Keratinocyte (primary cell): ENCODE measurements around the gene TMEM45B. TPM values are rescaled to one million over a fixed set of nuclear protein-coding genes. Genes with fewer than 3 reads are reported as not detected.

ENCODE experiments used
- DNase-seq: peaks from one replicate; pipeline ENCODE4 v3.0.0-alpha.2; 2011; ENCODE audit warnings: low read depth, missing footprints, low spot score
- FAIRE-seq: peaks from 2 replicates; lab custom pipeline; 2011; peaks lifted over from hg19 to GRCh38; lab: Jason Lieb, UNC
- H2AFZ ChIP-seq: 2 replicates; pipeline ENCODE4 v1.6.0; 2012; ENCODE audit warnings: low read length, control low read depth, inconsistent platforms; ENCODE audit not compliant: control insufficient read depth
- H3K27ac ChIP-seq: 2 replicates; pipeline ENCODE4 v1.5.1; 2011; ENCODE audit warnings: low read length; ENCODE audit not compliant: control insufficient read depth, insufficient read depth
- H3K27me3 ChIP-seq: 3 replicates; pipeline ENCODE4 v1.6.0; 2011; ENCODE audit warnings: low read length; ENCODE audit not compliant: control insufficient read depth, insufficient read depth; ENCODE audit errors: extremely low read depth
- H3K36me3 ChIP-seq, 2 experiments: 2 replicates in 1 of 2; 3 replicates in 1 of 2; pipeline ENCODE4 v1.5.1; 2011; ENCODE audit warnings: low read length in 2 of 2, mild to moderate bottlenecking in 1 of 2; ENCODE audit not compliant: control insufficient read depth in 2 of 2, insufficient read depth in 2 of 2; ENCODE audit errors: extremely low read depth in 1 of 2
- H3K4me1 ChIP-seq: 3 replicates; pipeline ENCODE4 v1.5.1; 2011; ENCODE audit warnings: low read length; ENCODE audit not compliant: control insufficient read depth, insufficient read depth; ENCODE audit errors: extremely low read depth
- H3K4me2 ChIP-seq: 3 replicates; pipeline ENCODE4 v1.6.0; 2011; ENCODE audit warnings: low read depth, low read length; ENCODE audit not compliant: control insufficient read depth, insufficient read depth; ENCODE audit errors: extremely low read depth
- H3K4me3 ChIP-seq, 3 experiments: fragments of 200-600 bp in 1 of 3; sonication (generic) in 1 of 3; 2 replicates in 2 of 3; 3 replicates in 1 of 3; pipeline ENCODE4 v1.5.1; 2011 to 2016; ENCODE audit warnings: low read length in 3 of 3, mild to moderate bottlenecking in 3 of 3, control low read depth in 2 of 3, inconsistent platforms in 1 of 3, low read depth in 1 of 3, mixed read lengths in 1 of 3, mixed run types in 1 of 3, moderate library complexity in 1 of 3; ENCODE audit not compliant: control insufficient read depth in 2 of 3, insufficient read depth in 2 of 3; ENCODE audit errors: extremely low read depth in 1 of 3
- H3K79me2 ChIP-seq: 2 replicates; pipeline ENCODE4 v1.6.0; 2012; ENCODE audit warnings: low read length; ENCODE audit not compliant: control insufficient read depth, insufficient read depth
- H3K9ac ChIP-seq: 3 replicates; pipeline ENCODE4 v1.6.0; 2011; ENCODE audit warnings: low read length; ENCODE audit not compliant: control insufficient read depth, insufficient read depth; ENCODE audit errors: extremely low read depth
- H3K9me1 ChIP-seq: 3 replicates; pipeline ENCODE4 v1.6.0; 2011; ENCODE audit warnings: low read length; ENCODE audit not compliant: control insufficient read depth, insufficient read depth; ENCODE audit errors: extremely low read depth
- H3K9me3 ChIP-seq: 2 replicates; pipeline ENCODE4 v1.5.1; 2012; ENCODE audit warnings: low read depth, low read length; ENCODE audit not compliant: control insufficient read depth
- H4K20me1 ChIP-seq: 3 replicates; pipeline ENCODE4 v1.6.0; 2011; ENCODE audit warnings: low read length; ENCODE audit not compliant: control insufficient read depth, insufficient read depth; ENCODE audit errors: extremely low read depth
- EZH2 ChIP-seq: IDR thresholded peaks from one replicate; pipeline ENCODE4 v1.6.1; 2012; ENCODE audit warnings: inconsistent platforms, mild to moderate bottlenecking, low read length, moderate library complexity
- dilution Hi-C: fragments of 300-500 bp; cut with MboI; formaldehyde crosslinking; loops from one replicate; pipeline ENCODE4 v1.7.0; 2020; ENCODE audit warnings: low sequenced_read_pairs; ENCODE audit not compliant: extremely low pct_ligation_motif_present
- polyA plus RNA-seq, 5 experiments: library from polyadenylated mRNA; depleted of rRNA in 3 of 5; stranded (reverse) in 3 of 5; stranded (forward) in 1 of 5; unstranded in 1 of 5; fragments of >200 nt; gene quantifications; 1 replicate in 1 of 5; 2 replicates in 3 of 5; 3 replicates in 1 of 5; pipeline versions ENCODE4 v1.2.1 to v1.2.3, GENCODE V29; 2011 to 2012; ENCODE audit warnings: missing spikeins in 2 of 5, low read depth in 1 of 5, low replicate concordance in 1 of 5
- TF ChIP-seq, protein P1 (sequence below), 3 experiments: IDR thresholded peaks in 1 of 3; conservative IDR thresholded peaks in 1 of 3; optimal IDR thresholded peaks in 1 of 3; 2 replicates in 2 of 3; 3 replicates in 1 of 3; pipeline versions ENCODE3 to v1.5.1; 2011; ENCODE audit warnings: low read length in 3 of 3, mild to moderate bottlenecking in 3 of 3, moderate library complexity in 2 of 3, control low read depth in 1 of 3, inconsistent platforms in 1 of 3; ENCODE audit not compliant: insufficient read depth in 2 of 3; ENCODE audit errors: extremely low read depth in 1 of 3

TMEM45B gene
- polyA plus RNA-seq, 1 donor (not counting 4 experiments of a cell fraction or from before 2014, with no cell fraction given): 2.6 TPM

DNA sequence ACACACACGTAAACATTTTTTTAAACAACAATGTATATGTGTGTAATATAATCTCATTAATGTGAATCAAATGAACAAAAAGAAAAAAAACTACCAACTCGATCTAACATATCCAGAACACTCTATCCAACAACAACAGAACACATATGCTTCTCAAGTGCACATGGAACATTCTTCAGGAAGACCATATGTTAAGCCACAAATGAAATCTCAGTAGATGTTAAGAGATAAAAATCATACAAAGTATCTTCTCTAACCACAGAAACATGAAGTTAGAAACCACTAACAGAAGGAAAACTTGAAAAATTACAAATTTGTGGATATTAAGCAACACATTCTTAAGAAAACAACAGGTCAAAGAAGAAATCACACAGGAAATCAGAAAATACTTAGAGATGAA lies 25.5 kb upstream of the TMEM45B start:
- Histone ChIP-seq H2AFZ (no peak overlapping the region), H3K4me2 (no peak overlapping the region), H3K9ac (no peak overlapping the region), H3K9me3 (peaks cover 2% of the 10 kb centered on the region), H3K4me1 (peaks cover 9% of the 10 kb centered on the region), H3K27me3 (no peaks in the 10 kb centered on the region), H3K4me3 (no peak overlapping the region), H3K27ac (no peak overlapping the region), H3K9me1 (no peaks in the 10 kb centered on the region), H3K36me3 (no peaks in the 10 kb centered on the region), H3K79me2 (no peaks in the 10 kb centered on the region), H4K20me1 (no peaks in the 10 kb centered on the region)
- DNase-seq (no peak), FAIRE-seq (no peak)
- no peak for TF ChIP-seq EZH2
- TF ChIP-seq, protein P1, sequence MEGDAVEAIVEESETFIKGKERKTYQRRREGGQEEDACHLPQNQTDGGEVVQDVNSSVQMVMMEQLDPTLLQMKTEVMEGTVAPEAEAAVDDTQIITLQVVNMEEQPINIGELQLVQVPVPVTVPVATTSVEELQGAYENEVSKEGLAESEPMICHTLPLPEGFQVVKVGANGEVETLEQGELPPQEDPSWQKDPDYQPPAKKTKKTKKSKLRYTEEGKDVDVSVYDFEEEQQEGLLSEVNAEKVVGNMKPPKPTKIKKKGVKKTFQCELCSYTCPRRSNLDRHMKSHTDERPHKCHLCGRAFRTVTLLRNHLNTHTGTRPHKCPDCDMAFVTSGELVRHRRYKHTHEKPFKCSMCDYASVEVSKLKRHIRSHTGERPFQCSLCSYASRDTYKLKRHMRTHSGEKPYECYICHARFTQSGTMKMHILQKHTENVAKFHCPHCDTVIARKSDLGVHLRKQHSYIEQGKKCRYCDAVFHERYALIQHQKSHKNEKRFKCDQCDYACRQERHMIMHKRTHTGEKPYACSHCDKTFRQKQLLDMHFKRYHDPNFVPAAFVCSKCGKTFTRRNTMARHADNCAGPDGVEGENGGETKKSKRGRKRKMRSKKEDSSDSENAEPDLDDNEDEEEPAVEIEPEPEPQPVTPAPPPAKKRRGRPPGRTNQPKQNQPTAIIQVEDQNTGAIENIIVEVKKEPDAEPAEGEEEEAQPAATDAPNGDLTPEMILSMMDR (optimal IDR thresholded peaks at IDR 0.05 in 1 of 3, IDR thresholded peaks at IDR 0.05 in 1 of 3, conservative IDR thresholded peaks at IDR 0.05 in 1 of 3; ENCODE audit: extremely low read depth in 1 of 3, insufficient read depth in 2 of 3, low read length in 3 of 3): no peak
- dilution Hi-C loops: no loop called here

DNA sequence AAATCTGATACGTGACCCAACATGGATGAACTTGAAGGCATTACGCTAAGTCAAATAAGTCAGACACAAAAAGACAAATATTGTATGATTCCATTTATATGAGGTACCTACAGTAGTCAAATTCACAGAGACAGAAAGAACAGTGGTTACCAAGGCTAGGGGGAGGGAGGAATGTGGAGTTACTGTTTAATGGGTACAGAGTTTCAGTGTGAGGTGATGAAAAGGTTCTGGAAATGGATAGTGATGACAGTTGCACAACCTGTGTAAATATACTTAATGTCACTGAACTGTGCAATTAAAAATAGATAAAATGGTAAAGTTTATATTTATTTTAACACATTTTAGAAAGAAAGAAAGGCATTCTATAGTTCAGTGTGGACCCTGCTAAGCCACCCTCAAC lies 24.1 kb upstream of the TMEM45B start:
- FAIRE-seq (no peak), DNase-seq (no peak)
- Histone ChIP-seq H3K36me3 (no peaks in the 10 kb centered on the region), H3K9me3 (peaks cover 3% of the 10 kb centered on the region), H3K4me1 (peaks cover 9% of the 10 kb centered on the region), H3K27me3 (no peaks in the 10 kb centered on the region), H3K9ac (no peak overlapping the region), H3K27ac (no peak overlapping the region), H3K9me1 (no peaks in the 10 kb centered on the region), H3K79me2 (no peaks in the 10 kb centered on the region), H3K4me2 (no peak overlapping the region), H4K20me1 (no peaks in the 10 kb centered on the region), H2AFZ (no peak overlapping the region), H3K4me3 (no peak overlapping the region)
- no peak for TF ChIP-seq EZH2
- TF ChIP-seq, protein P1 (optimal IDR thresholded peaks at IDR 0.05 in 1 of 3, IDR thresholded peaks at IDR 0.05 in 1 of 3, conservative IDR thresholded peaks at IDR 0.05 in 1 of 3; ENCODE audit: extremely low read depth in 1 of 3, insufficient read depth in 2 of 3, low read length in 3 of 3): no peak
- dilution Hi-C loops: no loop called here
